GM18519 (cell line): ENCODE measurements around the gene ABHD6.
"Not testable (repeated sequence)": the region's sequence is repeated elsewhere in the genome, so short reads cannot be mapped to it uniquely, and the experiment has no call there.

Experiments used
- ATAC-seq: cut with Tn5 transposase; IDR thresholded peaks from one replicate; pipeline ENCODE4 v1.9.1; 2021; ENCODE audit warnings: mild to moderate bottlenecking, moderate library complexity; ENCODE audit not compliant: unreplicated experiment, low FRiP score

The ABHD6 gene

GRCh38 chr3:58207954-58208353 is 29.6 kb upstream of the ABHD6 start:
- ATAC-seq = no peak

DNA sequence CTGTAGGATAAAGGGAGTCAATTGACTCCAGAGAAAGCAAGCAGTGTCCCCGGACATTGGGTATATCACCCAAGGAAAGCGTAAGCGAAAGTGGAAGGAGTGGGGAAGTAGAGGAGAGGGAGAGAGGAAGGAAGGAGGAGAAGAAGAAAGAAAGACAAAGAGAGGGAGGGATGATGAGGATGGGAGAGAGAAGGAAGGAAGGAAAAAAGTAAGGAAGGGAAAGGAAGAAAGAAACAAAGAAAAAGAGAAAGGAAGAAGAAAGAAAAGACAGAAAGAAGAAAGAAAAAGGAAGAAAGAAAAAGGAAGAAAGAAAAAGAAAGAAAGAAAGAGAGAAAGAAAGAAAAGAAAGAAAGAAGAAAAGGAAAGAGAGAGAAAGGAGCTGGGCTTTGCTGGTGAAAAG is 27.7 kb upstream of the ABHD6 start:
- no peak for ATAC-seq

GRCh38 chr3:58210761-58211460 is 26.7 kb upstream of the ABHD6 start, which contains the start of gene DNASE1L3:
Gene DNASE1L3, minus strand, starts transcription at chr3:58210972. Its CDS starts 66 bp downstream, at chr3:58210906.
- no peak for ATAC-seq

- ATAC-seq = peak; percentile 69
Observed at GRCh38 chr3:58214484-58215316, 22.9 kb upstream of the ABHD6 start.

- ATAC-seq = no peak
Observed at GRCh38 chr3:58215317-58216025, 22.1 kb upstream of the ABHD6 start.

DNA sequence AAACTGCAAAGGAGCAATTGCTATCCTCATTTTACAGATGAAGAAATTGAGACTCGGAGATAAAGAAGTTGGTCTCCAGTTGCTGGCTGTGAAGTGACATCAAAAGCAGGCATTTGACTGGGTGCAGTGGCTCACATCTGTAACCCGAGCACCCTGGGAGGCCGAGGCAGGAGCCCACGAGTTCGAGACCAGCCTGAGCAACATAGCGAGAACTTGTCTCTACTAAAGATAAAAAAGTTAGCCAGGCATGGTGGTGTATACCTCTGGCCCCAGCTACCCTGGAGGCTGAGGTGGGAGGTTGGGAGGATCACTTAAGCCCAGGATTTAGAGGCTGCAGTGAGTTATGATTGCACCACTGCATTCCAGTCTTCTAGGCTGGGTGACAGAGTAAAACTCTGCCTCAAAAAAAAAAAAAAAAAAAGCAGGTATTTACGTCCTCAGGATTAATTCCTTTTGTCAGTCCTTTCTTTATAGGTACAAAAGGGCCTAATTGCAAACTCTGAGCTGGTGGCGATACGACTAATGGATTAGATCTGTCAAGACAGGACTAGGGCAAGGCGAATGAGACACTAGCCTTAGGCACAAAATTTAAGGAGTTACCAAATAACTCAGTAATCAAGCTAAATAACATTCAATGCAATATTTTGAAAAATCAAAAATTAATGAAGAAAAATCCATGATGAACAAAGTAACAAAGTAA is 20.9 kb upstream of the ABHD6 start:
- ATAC-seq = no peak

- ATAC-seq = peak; percentile 30
Observed at GRCh38 chr3:58217209-58217811, 20.3 kb upstream of the ABHD6 start.

DNA sequence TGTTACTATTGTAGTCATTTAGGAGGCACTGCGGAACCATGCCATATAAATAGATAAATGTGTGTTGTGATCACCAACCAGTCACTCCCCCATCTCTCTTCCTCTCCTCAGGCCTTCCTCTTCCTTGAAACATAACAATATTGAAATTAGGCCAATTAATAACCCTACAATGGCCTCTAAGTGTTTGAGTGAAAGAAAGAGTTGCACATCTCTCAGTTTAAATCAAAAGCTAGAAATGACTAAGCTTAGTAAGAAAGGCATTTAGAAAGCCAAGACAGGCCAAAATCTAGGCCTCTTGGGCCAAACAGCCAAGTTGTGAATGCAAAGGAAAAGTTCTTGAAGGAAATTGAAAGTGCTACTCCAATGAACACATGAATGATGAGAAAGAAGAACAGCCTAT is 18.7 kb upstream of the ABHD6 start:
- ATAC-seq = no peak

DNA sequence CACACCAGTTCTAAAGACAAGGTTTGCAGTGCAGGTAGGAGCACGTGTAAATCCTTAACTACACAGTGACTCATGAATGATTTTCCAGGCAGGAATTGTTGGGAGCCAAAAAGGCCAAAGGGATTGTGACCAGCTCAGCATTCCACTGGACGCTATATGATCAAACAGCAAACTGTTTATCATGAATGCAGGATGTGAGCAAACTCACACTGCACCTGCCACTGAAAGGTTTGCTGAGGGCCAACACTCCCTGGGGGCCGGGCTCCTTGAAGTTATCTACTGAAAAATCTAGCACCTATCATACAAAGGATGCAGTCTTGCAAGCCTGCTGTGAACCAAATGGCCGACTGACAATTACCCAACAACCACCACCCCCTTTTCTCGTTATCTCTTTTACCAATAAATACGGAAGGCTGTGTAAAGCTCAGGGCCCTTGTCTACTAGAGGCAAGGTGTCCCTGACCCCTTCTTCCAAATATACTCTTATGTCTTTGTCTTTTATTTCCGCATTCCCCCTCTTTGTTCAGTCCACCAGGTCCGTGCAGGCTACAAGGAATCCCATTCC is 15.3 kb upstream of the ABHD6 start:
- no peak for ATAC-seq

DNA sequence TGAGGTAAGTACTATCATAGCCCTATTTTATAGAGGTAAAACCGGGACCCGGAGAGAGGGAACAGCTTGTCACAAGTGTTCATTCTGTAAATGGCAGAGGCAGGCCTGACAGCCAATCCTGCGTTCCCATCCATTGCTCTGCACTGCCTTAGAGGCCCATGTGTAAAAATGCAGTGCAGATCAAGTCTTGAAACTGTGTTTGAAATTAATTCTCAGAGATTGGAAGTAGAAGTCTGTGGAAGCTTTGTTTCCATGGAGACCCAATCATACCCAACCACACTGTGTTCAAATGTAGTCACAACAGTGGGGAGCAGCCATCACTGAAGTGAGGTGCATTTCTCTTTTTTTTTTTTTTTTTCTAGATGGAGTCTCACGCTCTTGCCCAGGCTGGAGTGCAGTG is 13.7 kb upstream of the ABHD6 start:
- no peak for ATAC-seq

DNA sequence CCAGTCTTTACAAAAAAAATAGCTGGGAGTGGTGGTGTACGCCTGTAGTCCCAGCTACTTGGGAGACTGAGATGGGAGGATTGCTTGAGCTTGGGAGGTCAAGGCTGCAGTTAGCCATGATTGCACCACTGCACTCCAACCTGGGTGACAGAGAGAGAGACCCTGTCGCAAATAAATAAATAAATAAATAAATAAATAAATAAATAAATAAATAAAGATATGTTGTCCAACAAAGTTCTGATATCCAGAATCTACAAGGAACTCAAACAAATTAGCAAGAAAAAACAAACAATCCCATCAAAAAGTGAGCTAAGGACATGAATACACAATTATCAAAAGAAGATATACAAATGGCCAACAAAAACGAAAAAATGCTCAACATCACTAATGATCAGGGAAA is 9.7 kb upstream of the ABHD6 start:
- not testable (repeated sequence) for ATAC-seq

DNA sequence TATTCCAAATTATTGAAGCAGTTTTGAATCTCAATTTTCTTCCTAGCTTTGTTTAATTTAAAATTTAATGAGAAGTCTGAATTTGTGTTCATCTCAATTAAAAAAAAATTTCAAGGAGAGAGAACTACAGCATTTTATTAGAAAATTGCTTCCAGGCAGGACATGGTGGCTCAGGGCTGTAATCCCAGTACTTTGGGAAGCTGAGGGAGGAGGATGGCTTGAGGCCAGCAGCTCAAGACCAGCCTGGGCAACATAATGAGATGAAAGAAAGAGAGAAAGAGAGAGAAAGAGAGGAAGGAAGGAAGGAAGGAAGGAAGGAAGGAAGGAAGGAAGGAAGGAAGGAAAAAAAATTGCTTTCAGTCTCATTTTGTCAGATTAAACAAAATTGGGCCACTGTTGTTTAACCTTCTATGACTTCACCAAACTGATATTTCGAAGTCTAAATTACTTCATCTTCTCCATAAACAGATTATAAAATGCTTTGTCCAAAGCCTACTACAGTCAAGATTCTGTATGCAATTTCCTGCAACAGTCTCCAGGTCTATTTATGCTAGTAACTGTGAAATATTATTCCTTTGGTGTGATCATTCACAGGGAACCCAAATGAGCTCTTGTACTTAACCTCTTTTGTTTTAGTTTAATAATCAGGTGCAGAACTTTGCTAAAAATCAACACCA is 6.6 kb upstream of the ABHD6 start:
- ATAC-seq = no peak

- no peak for ATAC-seq
Observed at GRCh38 chr3:58231666-58232065, 5.9 kb upstream of the ABHD6 start.

GRCh38 chr3:58234516-58234931 is 3.1 kb upstream of the ABHD6 start:
- ATAC-seq = no peak

- ATAC-seq = no peak
Observed at GRCh38 chr3:58235970-58236369, 1.6 kb upstream of the ABHD6 start.

GRCh38 chr3:58236527-58237237 is 910 bp upstream of the ABHD6 start:
- no peak for ATAC-seq

GRCh38 chr3:58237941-58238681 is 519 bp downstream of the ABHD6 start:
- no peak for ATAC-seq

DNA sequence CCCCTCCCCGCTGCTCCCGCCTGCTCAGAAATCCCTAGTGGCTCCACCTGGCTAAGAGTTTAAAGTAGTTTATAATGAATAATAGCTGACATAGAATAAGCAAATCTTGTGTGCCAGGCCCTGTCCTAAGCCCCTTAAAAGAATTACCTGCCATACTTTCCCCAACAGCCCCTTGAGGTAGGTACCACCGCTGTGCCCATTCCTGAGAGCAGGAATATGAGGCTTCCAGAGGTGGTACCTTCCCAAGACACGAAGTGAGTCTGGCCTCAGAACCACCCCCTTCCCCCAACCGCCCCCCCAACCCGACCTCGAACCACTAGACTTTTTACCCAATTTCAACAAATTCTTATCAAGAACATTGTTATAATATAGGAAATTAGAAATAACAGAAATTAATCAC is 1.2 kb downstream of the ABHD6 start:
- ATAC-seq = no peak
